IMR-90 (cell line): ENCODE data around the gene NISCH. TPM values are rescaled to one million over a fixed set of nuclear protein-coding genes. Genes with fewer than 3 reads are reported as not detected.

Experiments
- CEBPB ChIP-seq: IDR thresholded peaks from 2 replicates; pipeline ENCODE4 v1.6.1; 2012; ENCODE audit warnings: low read depth, low read length, improper control_type of control experiment
- CTCF ChIP-seq: conservative IDR thresholded peaks from 2 replicates; pipeline ENCODE4 v1.5.1; 2012; ENCODE audit warnings: mild to moderate bottlenecking, low read depth, low read length, improper control_type of control experiment
- polyA plus RNA-seq, 3 experiments: library from polyadenylated mRNA; depleted of rRNA; stranded (reverse); fragments of >200 nt; gene quantifications; 2 replicates each; pipeline ENCODE4 v1.2.3, GENCODE V29; 2012; ENCODE audit warnings: low replicate concordance in 1 of 3
- total RNA-seq: library from RNA; depleted of rRNA; stranded (reverse); fragments of >200 nt; gene quantifications from 2 replicates; pipeline ENCODE4 v1.2.3, GENCODE V29; 2012

NISCH gene
- total and polyA plus RNA-seq, 2 of the 4 experiments (the other 2 are of a cell fraction), result 36.9 to 86.0 TPM

GRCh38 chr3:52479877-52480575 lies 24.6 kb downstream of the NISCH start (continued):
- TF ChIP-seq CEBPB, result no peak
- TF ChIP-seq CTCF, result no peak
